Rectal smooth muscle tissue (tissue), 1 donor: ENCODE measurements around the gene NRP1.
A peak's percentile ranks its signal among the peaks of the same experiment; 100 is the strongest.

Experiments used
- H3K27ac ChIP-seq: one replicate; pipeline ENCODE4 v1.7.0; 2013; ENCODE audit warnings: low read depth, low read length, inconsistent platforms
- H3K27me3 ChIP-seq: one replicate; pipeline ENCODE4 v1.7.0; 2013; ENCODE audit warnings: low read length; ENCODE audit not compliant: control insufficient read depth, insufficient read depth
- H3K36me3 ChIP-seq: one replicate; pipeline ENCODE4 v1.7.0; 2013; ENCODE audit warnings: low read length; ENCODE audit not compliant: control insufficient read depth, insufficient read depth
- H3K4me1 ChIP-seq: one replicate; pipeline ENCODE4 v1.7.0; 2013; ENCODE audit warnings: low read length; ENCODE audit not compliant: control insufficient read depth, insufficient read depth
- H3K4me3 ChIP-seq: one replicate; pipeline ENCODE4 v1.7.0; 2013; ENCODE audit warnings: low read length
- H3K9ac ChIP-seq: one replicate; pipeline ENCODE4 v1.7.0; 2013; ENCODE audit warnings: low read length

The NRP1 gene

DNA sequence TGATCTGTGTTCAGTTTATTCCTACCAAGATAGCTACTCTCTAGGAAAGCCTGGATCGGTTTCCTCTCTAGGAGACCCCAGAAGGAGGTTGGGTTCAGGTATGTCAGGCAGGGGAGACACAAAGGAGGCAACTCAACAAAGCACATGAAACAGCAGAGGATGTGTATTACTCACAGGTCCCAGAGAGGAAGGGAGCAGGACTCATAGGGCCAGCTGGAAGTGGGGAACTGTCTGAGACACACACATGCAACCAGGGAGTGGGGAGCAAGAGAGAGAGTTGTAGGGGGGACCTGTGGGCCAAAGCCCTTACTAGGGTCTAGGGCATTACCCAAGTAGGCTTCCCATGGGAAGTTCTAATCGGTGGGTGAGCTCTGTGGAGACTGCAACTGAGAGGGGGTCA, 10.2 kb upstream of the NRP1 start:
- no peaks in the 10 kb centered on the region for H3K27me3 ChIP-seq
- H3K4me3 ChIP-seq: no peak overlapping the region
- no peak overlapping the region for H3K27ac ChIP-seq
- peaks cover 8% of the 10 kb centered on the region for H3K4me1 ChIP-seq
- no peaks in the 10 kb centered on the region for H3K36me3 ChIP-seq
- H3K9ac ChIP-seq: no peak overlapping the region

DNA sequence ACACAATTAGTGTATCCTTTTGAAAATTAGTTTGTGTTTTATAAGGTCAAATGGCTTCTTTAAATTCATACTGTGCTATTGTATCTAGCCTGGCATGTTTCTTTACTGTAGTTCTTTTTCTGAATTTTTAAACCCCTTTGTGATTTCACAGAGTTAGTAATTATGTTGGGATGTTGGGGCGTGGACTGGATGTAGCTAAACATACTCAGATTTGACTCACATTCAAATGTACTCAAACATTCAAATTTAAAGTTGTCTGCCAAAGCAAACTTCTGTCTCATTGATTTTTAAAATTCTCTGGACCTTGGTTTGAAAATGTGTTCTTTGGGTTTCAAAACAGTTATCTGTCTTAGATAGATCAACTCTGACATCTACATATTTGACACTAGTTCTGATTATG, 7.2 kb upstream of the NRP1 start:
- H3K4me1 ChIP-seq: peaks cover 8% of the 10 kb centered on the region
- H3K27ac ChIP-seq: no peak overlapping the region

DNA sequence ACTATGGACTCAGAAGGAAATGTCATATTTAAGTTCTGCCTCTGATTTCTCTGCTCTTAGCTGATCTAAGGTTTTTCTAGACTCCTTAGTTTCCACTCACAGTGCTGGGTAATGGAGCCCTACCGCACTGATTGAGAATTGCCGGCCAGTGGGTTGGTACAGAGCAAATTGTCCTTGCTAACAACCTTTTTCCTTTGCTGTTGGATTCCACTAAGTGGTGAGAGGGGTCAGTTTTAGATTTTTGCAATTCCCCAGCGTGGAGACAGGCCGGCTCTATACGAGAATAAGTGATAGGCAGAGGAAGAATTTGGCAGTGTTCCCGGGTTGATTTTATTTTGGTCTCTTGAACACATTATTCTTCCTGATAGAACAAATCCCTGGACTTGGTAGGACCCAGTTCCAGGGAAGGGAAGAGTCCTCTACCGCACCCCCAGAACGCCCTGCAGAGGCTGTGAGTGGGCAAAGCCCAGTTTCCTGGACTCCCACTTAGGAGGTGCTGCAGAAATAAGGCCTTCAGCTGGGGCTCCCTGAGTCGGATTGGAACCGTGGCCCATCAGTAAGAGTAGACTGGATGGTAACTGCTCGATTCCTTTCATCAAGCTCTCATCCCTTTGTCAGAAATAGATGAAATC, 3.0 kb upstream of the NRP1 start:
- Histone ChIP-seq H3K36me3 (no peaks in the 10 kb centered on the region), H3K27ac (peak overlapping the region; percentile 83), H3K4me1 (peaks cover 8% of the 10 kb centered on the region), H3K4me3 (peak overlapping the region; percentile 78), H3K27me3 (no peaks in the 10 kb centered on the region), H3K9ac (no peak overlapping the region)

More for the DNA sequence above, 7.2 kb upstream of the NRP1 start:
- no peak overlapping the region for H3K4me3 ChIP-seq
- H3K36me3 ChIP-seq: no peaks in the 10 kb centered on the region
- H3K9ac ChIP-seq: no peak overlapping the region
- no peaks in the 10 kb centered on the region for H3K27me3 ChIP-seq

DNA sequence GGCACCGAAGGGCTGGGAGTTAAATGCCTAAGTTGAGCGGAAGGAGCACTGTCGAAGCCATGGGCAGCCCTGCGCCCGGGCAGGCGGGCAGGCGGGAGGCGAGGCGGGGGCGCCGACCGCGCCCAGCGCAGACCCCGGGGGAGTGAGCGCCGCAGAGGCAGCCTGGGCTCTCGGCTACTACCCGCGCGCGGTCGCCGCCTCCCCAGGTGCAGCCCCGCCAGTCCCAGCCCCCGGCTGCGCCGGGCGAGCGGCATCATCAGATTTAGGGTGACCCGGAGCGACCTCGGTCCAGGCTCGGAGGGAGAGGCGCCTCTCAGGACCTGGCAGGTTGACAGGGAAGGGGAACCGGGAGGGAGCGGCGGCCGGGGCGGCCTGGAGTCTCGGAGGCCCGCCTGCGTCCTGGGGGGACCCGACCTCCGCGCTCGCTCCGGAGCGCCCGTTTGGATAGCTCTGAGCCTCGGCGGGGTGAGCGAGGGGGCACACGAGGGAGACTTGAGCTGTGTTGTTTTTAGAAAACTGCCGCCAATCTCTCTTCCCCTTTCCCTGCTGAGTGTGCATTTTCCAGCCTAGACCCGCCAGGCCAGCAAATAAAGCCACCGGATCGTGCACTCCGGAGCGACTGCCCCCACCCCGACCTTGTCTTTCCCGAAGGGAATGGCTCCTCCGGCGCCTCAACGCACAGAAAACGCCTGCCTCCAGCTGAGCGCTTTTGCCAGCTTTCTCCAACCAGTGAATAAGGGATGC, 2.3 kb upstream of the NRP1 start:
- no peaks in the 10 kb centered on the region for H3K36me3 ChIP-seq
- H3K4me3 ChIP-seq: peak overlapping the region; percentile 78
- peaks cover 8% of the 10 kb centered on the region for H3K4me1 ChIP-seq
- H3K9ac ChIP-seq: no peak overlapping the region
- H3K27me3 ChIP-seq: no peaks in the 10 kb centered on the region
- H3K27ac ChIP-seq: peak overlapping the region; percentile 83

DNA sequence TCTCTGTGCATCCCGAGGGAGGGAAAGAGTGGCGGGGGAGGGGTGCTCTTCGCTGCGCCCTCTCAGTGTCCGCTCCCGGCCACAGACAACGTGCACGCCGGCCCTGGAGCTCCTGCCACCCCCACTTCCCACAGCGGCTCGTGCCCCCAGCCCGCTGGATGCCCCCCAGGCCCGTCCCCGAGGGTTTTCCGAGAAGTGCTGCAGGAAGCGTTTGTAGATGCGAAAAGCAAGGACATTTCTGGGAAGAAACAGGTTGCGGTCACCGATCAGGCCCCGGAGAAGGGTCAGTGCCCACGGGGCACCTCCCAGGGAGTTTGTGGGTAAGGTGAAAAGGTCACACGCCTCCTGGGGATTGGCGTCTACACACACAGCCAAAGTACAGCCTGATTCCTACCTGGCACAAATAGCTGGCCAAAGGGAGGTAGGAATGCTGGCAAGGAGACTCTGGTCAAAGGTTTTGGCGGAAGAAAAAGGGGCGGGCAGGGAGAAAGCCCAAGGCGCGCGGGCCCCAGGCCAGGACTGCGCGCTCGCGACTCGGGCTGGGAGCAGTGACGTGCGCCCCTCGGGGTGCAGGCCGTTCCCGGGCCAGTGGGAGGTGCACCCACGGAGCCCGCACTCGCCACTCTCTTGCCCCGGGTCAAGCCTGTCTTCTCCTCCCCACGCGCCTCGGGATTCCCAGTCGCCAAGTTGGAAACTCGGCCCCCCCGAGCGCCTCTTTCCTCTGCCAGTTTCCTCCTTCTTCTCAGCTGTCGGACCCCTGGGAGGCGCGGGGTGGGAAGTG, 1.5 kb upstream of the NRP1 start:
- no peaks in the 10 kb centered on the region for H3K27me3 ChIP-seq
- H3K36me3 ChIP-seq: no peaks in the 10 kb centered on the region
- peak overlapping the region; percentile 49 for H3K9ac ChIP-seq
- peaks cover 8% of the 10 kb centered on the region for H3K4me1 ChIP-seq
- peak overlapping the region; percentile 83 for H3K27ac ChIP-seq
- peak overlapping the region; percentile 78 for H3K4me3 ChIP-seq

DNA sequence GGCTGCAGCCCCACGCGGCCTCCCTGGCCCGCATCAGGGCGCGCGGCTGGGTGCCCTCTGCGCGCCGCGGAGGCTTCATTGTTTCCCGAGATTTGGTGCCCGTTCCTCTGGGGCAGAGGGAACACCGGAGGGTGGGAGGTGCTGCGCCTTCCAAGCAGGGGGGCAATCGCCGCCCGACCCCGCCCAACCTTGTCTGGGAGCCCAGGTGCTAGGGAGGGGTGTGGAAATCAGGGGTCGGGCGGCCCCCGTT, 1.0 kb upstream of the NRP1 start:
- Histone ChIP-seq H3K9ac (no peak overlapping the region), H3K27me3 (no peaks in the 10 kb centered on the region), H3K4me1 (peaks cover 4% of the 10 kb centered on the region), H3K36me3 (no peaks in the 10 kb centered on the region), H3K4me3 (peak overlapping the region; percentile 78), H3K27ac (peak overlapping the region; percentile 83)

DNA sequence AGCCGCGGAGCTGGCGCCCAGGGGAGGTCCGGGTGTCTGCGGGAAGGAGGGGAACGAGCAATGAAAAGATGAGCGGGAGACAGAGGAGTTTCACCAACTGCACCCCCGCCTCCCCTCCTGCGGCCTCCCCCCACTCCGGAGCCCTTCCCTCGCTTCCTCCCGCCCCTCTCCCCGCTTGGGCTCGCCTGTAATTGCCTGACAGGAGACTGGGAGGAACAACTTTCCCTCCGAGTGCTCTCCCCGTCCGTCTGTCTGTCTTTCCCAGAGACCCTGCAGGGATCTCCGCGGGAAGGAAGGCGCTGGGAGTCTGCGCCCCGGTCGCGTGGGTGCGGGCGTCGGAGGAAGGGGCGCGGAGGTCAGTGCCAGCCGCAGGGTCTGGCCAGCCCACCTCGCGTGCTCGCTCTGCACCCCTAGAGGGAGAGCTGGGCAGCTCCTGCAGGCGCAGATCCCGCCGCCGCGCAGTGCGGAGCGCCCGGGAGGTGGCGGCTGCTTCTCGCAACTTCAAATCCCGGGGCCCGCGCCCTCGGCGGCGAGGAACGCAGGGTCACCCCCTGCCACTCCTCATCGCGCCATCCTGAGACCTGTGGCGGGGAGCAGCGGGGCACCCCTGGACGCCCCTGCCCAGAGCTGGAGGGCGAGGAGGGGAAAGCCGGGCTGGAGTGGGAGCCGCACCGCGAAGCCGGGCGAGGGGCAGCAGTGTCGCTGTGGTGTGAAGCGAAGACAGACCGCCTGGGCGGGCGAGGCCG, 511 bp upstream of the NRP1 start:
- H3K27ac ChIP-seq: peak overlapping the region; percentile 83
- H3K4me3 ChIP-seq: peak overlapping the region; percentile 78
- H3K36me3 ChIP-seq: no peaks in the 10 kb centered on the region
- peaks cover 4% of the 10 kb centered on the region for H3K4me1 ChIP-seq
- no peak overlapping the region for H3K9ac ChIP-seq
- no peaks in the 10 kb centered on the region for H3K27me3 ChIP-seq

DNA sequence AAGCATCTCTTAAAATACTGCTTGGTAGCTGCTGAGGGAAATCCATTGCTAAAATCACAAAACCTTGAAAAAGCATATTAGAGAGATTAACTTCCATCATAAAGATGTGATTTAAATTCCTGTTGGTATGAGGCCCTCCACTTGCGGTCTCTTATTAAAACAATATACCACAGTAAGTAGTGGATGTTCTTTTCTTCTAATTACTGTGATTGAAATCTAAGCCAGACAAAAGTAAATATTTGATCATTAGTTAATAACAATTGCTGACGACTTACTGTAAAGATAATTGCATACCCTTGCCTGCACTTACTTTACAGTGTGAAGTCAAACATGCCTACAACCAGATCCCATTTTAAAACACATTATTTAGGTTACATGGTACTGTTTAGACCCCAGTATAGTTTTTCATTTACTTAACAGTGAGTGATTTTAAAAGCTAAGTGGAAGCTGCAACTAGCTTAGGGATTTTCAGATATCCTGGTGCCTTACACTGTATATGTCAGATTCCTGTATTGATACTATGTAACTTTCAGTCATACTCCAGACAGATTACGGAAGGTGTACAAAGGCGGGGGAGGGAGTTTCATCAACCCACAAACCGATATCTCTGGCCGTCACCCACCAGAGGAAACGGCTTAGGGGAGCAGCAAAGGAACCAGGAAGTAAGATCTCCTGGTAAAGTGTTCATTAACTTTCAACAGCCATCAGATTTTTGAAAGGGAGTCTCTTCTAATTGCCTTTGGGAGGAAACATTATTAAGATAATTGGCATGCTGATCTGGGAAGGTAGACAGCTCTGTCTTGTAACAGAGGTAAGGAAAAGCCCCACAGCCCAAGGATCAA, 986 bp downstream of the NRP1 start:
- Histone ChIP-seq H3K27me3 (no peaks in the 10 kb centered on the region), H3K9ac (peak overlapping the region; percentile 39), H3K36me3 (peaks cover 1% of the 10 kb centered on the region), H3K4me3 (peak overlapping the region; percentile 83), H3K27ac (peak overlapping the region; percentile 74), H3K4me1 (peaks cover 4% of the 10 kb centered on the region)

DNA sequence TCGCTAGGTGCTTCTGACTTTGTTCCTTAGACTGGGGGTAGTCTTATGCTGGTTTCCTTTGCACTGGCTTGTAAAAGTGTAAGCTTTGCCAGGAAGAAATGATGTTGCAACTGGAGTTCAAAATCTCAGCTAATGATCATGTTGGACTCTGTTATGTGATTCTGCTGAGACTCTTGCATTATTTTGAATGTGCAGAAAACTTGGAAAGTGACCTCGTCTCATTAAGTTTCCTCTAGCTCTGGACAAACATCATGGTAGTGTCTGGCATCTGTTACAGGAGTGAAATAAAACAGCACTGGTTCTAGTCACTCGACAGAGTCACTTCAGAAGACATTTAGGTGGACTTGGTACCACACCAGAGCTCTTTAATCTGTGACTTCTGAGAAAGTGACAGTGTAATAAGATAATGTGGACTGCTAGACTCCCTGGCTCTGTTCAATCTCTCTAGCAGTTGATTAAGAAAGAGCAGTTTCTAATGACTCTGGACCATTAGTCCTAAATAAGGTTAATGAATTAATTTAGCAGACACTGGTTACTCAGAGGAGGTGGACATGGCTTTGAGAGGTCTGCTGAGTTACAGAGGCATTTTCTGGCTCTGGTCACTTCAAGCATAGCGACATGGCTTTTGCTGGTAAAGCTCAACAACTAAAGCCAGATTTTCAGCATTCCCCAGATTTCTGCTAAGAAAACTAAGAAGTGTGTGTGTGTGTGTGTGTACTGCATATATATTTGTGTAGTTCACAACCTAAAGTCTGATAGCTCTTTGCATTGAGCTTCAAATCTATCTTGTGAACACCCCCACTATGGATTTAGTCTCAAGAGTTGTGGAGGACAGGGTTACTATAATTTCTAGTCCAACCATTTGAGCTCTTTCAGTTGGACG, 2.0 kb downstream of the NRP1 start:
- Histone ChIP-seq H3K27ac (peak overlapping the region; percentile 46), H3K4me1 (peaks cover 4% of the 10 kb centered on the region), H3K27me3 (no peaks in the 10 kb centered on the region), H3K9ac (no peak overlapping the region), H3K4me3 (peak overlapping the region; percentile 83), H3K36me3 (peaks cover 3% of the 10 kb centered on the region)

DNA sequence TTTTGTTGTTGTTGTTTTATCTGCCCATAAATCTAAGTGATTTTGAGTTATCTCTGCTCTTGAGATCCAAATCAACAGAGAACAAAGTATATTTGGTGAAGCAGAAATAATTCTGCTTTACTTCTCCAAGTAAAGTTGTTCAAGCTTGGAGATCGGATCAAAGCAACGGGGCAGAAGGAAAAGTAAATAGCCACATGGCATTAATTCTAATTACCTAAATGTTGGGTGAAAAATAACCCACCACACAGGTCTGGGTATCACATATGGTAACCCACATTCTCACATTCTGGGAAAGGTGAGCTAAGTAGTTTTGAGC, 3.1 kb downstream of the NRP1 start:
- Histone ChIP-seq H3K27ac (peak overlapping the region; percentile 28), H3K27me3 (no peaks in the 10 kb centered on the region), H3K9ac (no peak overlapping the region), H3K4me1 (peaks cover 7% of the 10 kb centered on the region), H3K36me3 (peaks cover 3% of the 10 kb centered on the region), H3K4me3 (peak overlapping the region; percentile 83)
